Measurements from ENCODE around the gene ALX3.

DNA sequence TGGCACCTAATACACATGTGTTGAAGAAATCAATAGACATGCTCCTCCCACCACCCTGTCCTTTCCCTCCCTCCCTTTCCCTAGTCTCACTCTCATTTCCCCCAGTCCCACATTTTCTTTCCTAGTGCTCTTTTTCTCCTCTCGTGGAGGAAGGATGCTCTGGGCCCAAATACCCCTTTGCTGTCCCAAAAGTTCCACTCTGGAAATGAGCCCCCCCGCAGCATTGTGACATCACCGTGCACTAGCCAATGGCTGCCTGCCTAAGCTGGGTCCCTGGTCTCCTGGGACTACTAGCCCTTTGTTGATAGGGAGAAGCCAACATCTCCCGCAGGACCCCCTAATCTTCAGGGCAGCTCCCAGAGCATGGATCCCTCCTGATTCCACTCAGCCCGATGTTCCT is 41.7 kb upstream of the ALX3 start, which contains the start of gene UBL4B:
- TF ChIP-seq, protein P1, sequence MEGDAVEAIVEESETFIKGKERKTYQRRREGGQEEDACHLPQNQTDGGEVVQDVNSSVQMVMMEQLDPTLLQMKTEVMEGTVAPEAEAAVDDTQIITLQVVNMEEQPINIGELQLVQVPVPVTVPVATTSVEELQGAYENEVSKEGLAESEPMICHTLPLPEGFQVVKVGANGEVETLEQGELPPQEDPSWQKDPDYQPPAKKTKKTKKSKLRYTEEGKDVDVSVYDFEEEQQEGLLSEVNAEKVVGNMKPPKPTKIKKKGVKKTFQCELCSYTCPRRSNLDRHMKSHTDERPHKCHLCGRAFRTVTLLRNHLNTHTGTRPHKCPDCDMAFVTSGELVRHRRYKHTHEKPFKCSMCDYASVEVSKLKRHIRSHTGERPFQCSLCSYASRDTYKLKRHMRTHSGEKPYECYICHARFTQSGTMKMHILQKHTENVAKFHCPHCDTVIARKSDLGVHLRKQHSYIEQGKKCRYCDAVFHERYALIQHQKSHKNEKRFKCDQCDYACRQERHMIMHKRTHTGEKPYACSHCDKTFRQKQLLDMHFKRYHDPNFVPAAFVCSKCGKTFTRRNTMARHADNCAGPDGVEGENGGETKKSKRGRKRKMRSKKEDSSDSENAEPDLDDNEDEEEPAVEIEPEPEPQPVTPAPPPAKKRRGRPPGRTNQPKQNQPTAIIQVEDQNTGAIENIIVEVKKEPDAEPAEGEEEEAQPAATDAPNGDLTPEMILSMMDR (IDR thresholded peaks at IDR 0.05): no peak
- TF ChIP-seq EP300 (IDR thresholded peaks at IDR 0.05): no peak

All from sigmoid colon (tissue), 4 donors.